Measurements from ENCODE around the gene GNAQ.
"Not testable (repeated sequence)": the region's sequence is repeated elsewhere in the genome, so short reads cannot be mapped to it uniquely, and the experiment has no call there.

The GNAQ gene

DNA sequence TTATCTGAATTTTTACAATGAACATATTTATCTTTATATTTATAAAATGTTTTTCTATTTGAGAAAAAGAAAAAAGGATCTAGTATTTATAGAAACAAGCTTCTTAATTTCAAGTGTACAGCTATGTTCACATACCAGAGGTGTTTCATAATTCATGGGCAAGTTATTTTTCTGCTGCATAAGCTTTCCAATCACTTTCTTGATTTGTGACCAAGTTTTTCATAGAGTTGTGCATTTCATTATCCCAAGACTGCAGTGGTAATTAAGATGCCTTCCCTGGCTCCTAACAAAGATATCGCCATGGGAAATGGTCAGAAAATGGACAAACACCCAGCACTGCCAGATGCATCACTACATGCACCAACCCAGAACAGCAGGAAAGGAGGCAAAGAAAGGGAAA, 124.6 kb downstream of the GNAQ start:
- no peak for DNase-seq (ENCODE audit: low read depth, low spot score)

DNA sequence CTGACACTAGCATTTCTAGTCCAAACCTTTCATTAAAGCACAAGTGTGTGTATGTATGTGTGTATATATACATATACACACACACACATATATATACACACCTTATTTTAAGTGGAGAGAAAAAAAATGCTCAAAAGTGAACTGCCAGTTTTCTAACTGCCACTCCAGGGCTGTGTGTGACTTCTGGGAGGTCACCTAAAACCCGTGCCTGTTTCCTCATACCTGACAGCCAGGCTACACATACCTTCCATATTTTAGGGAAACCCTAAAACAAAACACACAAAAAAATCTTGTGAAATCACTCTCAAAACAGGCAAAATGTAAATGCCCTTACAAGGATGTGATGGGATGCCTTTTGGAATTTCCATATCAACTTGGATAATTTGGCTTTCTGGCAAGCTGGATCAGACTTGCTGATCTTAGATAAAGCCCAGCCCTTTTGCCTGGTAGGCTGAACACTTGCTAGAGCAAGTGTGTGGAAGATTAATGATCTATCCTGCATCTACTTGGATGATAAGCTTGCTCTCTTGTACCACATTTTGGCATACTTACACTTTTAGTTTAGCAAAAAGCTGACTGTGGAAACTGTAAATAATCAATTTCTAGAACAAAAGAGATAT, 127.8 kb downstream of the GNAQ start:
- DNase-seq (ENCODE audit: low read depth, low spot score) = no peak

DNA sequence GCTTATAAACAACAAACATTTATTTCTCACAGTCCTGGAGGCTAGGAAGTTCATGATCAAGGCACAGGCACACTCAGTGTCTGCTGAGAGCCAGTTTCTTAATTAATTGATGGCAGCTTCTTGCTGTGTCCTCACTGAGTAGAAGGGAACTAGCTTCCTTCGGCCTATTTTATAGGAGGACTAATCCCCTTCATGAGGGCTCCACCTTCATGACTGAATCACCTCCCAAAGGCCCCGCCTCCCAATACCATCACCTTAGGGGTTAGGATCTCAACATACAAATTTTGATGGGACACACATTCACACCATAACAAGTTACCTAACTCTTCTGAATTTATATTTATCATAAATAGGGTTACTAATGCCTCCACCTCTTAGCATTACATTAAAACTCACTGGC, 129.8 kb downstream of the GNAQ start:
- DNase-seq (ENCODE audit: low read depth, low spot score) = no peak

DNA sequence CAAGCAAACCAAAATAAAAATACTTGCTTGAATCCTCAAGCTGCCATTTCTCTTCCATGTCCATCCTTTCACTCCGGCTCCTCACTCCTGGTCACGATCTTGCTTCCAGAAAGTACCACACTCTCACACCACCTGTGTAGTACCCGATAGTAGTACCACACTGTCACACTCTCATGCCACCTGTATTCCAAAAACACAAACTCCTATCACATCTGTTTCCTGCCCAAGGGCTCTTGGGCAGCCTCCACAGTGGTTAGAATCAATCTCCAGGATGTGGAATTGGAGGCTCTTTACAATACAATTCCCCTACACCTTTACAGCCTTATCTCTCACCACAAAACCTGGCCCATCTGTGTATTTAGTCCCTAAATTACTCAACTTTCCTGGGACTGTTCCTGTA, 130.6 kb downstream of the GNAQ start:
- DNase-seq (ENCODE audit: low read depth, low spot score) = no peak

DNA sequence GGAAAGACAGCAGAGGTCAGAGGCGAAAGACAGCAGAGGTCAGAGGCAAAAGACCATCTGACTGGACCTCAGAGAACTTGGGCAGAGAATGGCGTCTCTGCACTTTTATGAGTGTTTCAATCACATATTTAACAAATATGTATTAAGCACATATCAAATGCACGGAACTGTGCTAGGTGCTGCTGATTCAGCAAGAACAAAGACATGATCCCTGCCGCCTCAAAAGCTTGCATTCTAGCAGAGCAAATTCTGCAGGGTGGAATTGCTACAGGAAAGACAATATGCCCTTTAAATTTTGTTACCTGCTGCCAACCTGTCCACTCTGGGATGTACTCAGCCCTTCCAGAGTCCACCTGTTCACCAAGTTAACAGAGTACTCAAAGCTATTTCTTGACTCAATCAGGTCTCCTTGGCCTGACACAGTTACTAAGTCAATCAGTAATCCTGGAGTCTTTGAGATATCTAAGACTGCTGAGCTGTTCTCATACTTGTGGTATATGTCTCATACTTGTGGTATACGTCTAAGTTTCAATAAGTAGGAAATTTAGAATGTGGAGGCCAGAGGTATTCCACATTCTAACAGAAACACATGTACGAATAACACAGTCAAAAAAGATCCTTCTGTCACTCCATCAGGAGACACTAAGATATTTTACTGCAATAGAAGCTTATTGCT, 131.8 kb downstream of the GNAQ start:
- DNase-seq (ENCODE audit: low read depth, low spot score) = no peak

DNA sequence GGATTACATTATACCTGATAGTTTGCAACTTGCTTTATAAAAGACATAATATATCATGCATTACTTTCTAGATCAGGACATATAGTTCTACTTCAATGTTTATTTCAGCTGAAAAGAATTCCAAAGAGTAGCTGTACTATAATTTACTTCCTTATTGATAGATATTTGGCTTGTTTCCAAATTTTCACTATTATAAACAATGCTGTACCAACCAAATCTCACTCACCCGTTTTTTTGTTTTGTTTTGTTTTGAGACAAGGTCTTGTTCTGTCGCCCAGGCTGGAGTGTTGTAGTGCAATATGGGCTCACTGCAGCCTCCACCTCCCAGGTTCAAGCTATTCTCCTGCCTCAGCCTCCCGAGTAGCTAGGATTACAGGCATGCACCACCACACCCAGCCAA, 132.7 kb downstream of the GNAQ start:
- no peak for DNase-seq (ENCODE audit: low read depth, low spot score)

DNA sequence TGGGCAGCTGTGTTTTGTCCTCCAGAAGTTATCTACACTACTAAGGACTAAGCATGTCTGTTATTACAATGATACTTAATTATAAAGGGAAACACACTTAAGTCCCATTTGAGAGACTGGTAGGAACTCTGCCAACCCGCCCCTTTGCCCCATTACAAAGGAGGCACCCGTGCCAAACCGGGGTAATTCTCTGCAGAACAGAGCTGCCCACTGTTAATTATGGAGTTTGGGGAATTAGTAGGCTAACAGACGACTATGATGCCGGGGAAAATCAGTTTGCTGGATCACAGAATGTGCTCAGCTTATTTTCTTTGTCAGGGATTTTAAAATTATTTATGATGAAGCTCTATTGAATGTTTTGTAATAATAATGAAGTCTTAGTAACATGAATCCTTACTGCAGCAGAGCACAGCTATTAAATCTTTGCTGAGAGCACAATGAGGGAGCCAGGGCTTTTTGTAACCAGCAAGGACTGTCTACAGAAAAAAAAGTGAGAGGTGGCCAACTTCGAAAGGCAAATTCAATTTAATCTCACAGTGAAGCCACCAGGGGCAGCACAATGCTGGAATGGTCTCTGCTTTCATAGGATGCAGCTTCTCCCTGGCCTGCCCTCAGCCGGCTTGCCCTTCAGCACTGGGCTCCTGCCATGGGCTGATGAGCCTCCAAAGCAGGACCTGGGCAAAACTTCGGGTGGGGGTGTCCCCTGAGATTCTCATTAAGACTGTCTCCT, 134.5 kb downstream of the GNAQ start:
- no peak for DNase-seq (ENCODE audit: low read depth, low spot score)

DNA sequence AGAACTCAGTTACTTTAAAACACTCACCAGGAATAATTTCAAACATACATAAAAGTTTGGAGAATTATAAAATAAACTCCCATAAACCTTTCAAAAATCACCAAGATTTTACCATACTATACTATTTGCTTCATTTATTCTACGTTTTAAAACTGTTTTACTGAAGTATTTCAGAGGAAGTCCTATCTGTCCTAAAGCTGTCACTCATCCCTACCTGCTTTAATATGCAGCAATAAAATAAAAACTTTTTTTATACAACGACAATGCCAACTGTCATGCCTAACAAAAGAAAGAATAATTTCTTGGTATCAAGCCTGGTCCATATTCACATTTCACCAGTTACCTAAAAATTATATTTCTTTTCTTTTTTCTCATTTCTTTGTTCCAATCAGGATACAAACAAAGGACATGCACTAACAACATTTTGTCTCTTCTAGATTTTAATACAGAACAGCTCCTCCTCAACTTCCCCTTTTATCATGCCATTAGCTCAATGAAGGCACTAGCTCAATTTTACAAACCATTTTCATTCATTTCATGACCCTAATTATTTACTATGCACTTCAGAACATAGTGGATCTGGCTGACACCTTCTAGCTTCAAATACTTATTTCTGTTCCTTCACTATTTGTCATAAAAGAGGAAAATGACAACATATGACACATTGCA, 135.2 kb downstream of the GNAQ start:
- no peak for DNase-seq (ENCODE audit: low read depth, low spot score)

DNA sequence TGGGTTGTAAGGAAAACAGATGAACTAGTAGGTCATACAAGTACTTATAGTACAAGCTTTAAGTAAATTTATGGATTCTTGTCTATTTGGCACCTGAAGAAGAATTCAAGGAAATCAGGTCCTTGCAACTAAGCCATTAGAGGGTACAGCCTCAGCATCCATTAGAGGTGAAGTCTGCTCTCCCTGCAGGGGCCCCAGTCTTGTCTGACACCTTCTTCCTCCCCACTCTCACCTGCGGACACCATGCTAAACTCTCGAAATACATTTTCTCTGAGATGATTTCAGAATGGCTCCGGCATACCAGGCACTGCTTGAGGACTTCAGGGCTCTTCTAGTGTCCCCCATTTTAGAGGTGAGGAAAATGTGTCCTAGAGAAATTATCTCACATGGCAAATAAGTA, 137.9 kb downstream of the GNAQ start:
- DNase-seq (ENCODE audit: low read depth, low spot score) = no peak

DNA sequence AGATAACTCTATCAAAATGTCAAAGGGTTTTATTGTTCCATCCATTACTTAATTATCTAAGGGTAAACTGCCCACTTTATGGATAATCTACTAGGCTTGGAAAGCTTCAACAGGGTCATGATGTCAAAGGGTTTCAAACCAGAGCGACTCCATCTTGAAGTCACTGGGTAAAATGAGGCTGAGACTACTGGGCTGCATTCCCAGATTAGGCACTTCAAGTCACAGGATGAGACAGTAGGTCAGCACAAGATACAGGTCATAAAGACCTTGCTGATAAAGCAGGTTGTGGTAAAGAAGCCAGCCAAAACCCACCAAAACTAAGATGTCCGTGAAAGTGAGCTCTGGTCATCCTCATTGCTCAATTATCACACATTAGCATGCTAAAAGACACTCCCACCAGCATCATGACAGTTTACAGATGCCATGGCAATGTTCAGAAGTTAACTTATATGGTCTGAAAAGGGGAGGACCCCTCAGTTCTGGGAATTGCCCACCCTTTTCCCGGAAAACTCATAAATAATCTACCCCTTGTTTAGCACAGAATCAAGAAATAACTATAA, 138.6 kb downstream of the GNAQ start:
- DNase-seq (ENCODE audit: low read depth, low spot score) = no peak

DNA sequence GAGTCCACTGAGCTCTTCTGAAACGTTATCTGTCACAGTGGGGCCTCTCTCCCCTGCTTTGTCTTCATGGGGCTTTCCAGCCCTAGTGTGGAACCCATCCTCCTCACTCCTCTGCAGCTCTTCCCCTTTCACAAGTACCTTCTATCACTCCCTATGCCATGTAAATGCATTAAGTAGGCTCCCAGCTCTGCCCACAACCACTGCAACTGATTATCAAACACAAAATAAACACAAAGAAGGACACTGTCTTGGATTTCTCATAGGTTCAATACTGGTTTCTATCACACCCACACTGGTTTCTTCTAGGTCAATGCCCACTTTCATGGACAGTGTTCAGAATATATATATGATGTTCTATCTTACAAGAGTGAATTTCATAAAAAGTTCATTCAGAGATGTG, 139.4 kb downstream of the GNAQ start:
- DNase-seq (ENCODE audit: low read depth, low spot score) = no peak

DNA sequence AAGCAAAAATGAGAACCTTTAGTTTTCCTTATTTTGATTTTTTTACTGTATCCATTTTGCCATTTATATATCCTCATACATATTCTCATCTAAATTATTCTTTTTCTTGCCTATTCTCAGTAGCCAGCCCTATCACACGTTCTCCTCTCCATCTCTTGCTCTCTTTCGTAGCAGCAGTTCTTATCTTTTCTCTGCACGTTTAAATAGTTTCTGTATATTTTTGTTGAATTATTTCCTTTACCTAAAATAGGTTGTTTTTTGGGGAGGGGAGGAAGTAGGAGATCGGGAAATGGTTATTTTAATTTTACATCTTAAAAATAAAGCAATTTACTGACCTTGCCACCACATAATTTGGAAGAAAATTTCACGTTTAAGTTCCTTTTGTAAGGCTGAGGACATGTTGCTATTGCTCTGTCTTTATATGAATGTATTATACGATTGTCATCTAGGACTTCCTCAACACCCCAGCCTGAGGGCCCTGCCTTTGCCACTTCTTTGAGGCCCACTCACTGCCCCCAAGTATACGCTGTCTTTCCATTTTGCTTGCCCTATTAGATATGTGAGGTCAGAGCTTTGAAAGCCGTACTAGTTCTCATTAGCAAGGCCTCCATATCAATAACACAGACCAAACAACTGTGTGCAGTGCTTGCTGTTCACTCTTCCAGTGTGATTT, 140.3 kb downstream of the GNAQ start:
- DNase-seq (ENCODE audit: low read depth, low spot score) = no peak

DNA sequence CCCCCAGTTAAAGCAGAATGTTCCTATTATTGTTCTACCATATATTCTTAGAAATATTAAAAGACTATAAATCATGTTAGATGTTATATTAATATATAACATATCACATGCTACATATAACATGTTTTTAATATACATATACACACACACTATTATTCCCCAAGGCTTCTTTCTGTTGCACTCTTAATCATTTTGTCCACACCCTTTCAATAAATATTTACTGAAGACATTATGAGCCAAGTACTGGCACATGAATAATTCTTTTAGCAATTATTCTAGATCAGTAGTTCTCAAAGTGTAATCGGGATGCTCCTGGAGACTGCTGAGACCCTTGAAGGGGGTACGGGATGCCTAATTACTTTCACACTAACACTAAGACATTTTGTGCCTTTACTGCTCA, 143.9 kb downstream of the GNAQ start:
- no peak for DNase-seq (ENCODE audit: low read depth, low spot score)

DNA sequence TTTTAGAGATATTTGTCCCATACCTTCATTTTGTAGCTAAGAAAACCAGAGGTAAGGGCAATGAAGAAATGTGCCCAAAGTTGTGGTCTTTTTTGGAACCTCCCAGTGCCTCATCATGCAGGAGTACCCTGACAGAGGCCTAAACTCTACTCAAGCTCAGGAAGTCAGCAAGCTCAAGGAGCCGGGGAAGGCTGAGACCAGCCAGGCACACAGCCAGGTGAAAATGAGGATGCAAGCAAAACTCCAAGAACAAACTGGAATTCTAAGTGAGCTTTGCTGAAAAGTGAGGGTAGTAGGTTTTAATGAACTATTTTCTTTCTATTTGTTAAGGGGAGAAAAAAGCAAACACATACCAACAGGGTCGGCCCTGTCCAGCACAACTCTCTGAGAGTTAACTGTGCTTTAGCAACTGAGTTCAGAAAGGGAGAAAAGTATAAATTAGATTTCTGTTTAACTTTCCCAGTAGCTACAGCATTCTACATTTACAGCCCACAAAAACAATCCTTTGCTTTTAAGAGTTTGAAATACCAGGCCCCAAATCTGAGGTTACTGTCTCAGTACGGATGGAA, 146.4 kb downstream of the GNAQ start:
- DNase-seq (ENCODE audit: low read depth, low spot score) = no peak

DNA sequence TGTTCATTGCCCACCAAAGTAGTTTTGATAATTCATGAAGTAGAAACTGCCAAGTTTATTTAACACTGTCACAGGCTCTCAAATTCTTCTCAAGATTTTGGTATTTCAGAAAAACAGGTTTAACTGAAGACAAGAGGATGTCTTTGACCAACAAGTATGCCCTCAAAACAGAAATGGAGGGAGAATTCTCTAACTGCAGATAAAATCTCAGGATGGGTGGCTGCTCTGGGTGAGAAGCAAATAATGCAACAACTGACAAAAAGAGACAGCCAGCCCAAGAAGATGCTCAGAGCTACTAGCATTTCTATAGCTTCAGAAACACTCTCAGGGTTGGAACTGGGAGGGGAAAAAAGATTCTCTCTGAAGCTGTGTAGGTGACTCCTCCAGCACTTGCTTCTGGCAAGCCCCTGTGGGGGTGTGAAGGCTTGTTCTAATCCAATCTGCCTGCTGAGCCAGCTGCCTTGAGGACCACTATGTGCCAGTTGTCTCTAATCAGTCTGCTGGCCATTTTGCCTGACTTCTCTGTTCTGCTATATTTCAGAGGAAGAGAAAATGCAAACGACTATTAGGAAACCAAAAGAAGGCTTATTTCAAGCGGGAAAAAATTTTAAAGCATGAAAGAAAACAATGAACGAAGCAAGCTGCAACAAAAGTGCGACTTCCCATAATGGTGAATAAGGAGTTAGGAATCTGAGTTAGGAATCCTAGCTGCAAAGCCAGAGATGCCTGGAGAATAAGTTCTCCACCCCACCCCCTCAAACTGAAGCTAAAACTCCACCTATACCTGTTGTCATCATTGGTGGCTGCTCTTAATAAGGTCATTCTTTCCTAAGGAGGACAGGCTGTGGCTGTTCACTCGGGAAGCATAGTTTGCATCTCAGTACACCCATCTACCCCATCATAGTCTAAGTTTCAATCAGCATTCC, 147.5 kb downstream of the GNAQ start:
- DNase-seq (ENCODE audit: low read depth, low spot score) = no peak

DNA sequence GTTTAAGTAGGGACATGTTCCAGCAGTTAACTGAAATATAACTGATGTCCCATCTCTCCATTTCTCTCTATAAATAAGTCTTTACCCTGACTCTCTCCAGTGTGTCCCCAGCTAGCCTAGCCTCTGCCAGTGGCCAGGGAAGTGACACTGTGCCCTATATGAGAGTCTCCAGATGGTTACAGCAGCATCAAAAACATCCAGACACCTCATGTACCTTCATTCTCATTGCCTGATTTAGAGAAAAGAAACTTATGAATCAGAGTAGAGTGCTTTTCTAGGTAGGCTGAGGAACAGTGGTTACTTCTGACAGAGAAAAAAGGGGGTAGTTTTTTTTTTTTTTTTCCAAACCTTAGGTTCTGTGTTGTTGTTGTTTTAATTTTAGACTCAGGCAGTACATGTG, 148.5 kb downstream of the GNAQ start:
- no peak for DNase-seq (ENCODE audit: low read depth, low spot score)

DNA sequence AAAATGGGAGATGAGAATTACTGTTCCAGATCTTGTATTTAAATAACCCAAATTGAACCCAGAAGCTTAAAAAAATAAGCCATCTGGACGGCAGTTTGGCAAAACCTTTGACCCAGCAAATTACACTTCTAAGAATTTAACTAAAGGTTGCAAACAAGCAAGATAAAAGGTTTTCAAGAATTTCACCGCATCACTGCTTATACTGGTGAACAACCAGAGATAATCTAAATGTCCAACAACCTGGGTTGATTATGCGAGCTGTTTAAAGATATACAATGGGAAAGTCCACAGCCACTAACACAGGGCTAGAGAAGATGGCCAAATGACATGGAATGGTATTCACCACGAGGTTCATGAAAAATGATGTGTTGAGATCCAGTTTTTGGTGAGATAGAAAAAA, 149.3 kb downstream of the GNAQ start:
- DNase-seq (ENCODE audit: low read depth, low spot score) = no peak

DNA sequence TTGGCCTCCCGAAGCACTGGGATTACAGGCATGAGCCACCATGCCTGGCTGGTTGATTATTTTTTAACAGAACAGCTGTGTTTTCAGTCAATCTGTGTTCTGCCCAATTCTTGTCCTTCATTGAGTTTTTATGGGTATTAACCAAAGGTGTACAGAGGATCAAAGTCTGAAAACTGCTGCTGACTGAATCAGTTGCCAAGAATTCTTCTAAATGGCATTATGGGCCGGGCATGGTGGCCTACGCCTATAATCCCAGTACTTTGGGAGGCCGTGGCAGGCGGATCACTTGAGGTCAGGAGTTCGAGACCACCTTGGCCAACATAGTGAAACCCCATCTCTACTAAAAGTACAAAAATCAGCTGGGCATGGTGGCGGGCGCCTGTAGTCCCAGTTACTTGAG, 150.0 kb downstream of the GNAQ start:
- not testable (repeated sequence) for DNase-seq (ENCODE audit: low read depth, low spot score)

DNA sequence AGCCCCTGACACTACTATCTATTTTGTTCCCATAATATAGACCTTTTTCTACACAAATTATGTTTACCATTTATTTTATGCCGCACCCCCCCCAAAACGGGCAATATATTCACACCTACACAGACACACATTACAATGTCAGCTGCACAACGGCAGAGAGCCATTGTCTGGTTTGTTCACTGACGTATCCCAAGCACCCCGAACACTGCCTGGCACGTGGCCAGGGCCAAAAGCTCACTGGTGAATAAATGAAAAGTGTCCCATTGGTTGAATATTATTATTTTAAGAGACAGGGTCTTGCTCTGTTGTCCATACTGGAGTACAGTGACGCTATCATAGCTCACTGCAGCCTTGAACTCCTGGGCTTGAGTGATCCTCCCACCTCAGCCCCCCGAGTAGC, 150.5 kb downstream of the GNAQ start:
- no peak for DNase-seq (ENCODE audit: low read depth, low spot score)

DNA sequence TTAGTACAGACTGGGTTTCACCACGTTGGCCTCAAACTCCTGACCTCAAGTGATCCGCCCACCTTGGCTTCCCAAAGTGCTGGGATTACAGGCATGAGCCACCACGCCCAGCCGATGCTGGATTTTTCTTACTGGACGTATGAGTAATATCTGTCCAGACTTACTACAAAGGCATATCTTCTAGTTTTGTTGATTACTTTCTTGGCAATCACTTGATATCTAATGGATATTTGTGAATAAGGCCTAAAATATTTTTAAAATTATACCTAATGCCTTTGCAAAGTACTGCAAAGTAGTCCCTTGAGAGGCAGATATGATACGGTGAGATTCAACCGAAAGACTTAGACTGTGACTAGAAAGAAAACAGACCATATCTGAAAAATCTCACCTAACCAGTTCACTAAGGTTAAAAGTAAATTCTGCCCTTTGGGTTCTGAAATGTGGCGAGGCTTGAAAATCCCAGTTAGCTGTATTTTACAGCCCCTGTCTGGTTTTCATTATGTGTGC, 152.1 kb downstream of the GNAQ start:
- DNase-seq (ENCODE audit: low read depth, low spot score) = no peak
